Measurements from ENCODE around the gene ENSA. TPM values are rescaled to one million over a fixed set of nuclear protein-coding genes. Genes with fewer than 3 reads are reported as not detected.

The ENSA gene
- total and polyA plus RNA-seq, 2 experiments from 2014 or later = 114 to 200 TPM

DNA sequence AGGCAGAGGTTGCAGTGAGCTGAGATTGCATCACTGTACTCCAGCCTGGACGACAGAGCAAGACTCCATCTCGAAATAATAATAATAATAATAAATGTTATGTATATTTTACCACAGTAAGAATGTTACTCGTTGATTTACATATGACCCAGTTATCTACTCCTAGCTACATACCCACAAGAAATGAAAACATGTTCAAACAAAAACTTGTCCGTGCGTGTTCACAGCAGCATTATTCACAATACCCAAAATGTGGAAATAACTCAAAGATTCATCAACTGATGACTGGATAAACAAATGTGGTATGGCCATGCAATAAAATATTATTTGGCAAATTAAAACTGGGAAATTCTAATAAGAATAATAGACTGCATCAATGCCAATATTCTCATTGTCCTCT lies 31.7 kb upstream of the ENSA start:
- Histone ChIP-seq H3K4me1 (ENCODE audit: insufficient read depth) (peaks cover 3% of the 10 kb centered on the region; the same call in 1 of the 2 replicates), H3K27me3 (ENCODE audit: insufficient read depth) (no peaks in the 10 kb centered on the region), H4K20me1 (replicated peaks; ENCODE audit: insufficient read depth) (no peaks in the 10 kb centered on the region), H3K4me3 (no peak overlapping the region), H3K9me2 (ENCODE audit: insufficient read depth) (no peaks in the 10 kb centered on the region), H3K27ac (ENCODE audit: low read depth) (no peak overlapping the region), H3K36me3 (ENCODE audit: insufficient read depth) (peaks cover 30% of the 10 kb centered on the region), H3F3A (replicated peaks; ENCODE audit: low read depth) (no peaks in the 10 kb centered on the region; the same call in none of the 2 replicates), H3K4me2 (no peak overlapping the region), H2AFZ (no peak overlapping the region), H3K79me2 (replicated peaks; ENCODE audit: insufficient read depth) (no peaks in the 10 kb centered on the region)
- Mint-ChIP-seq H3K27me3 (ENCODE audit: insufficient read depth, low read depth, poor library complexity) (peaks cover 2% of the 10 kb centered on the region), H3K36me3 (ENCODE audit: low read depth) (peaks cover 55% of the 10 kb centered on the region), H3K4me3 (no peak overlapping the region), H3K9me3 (peaks cover 4% of the 10 kb centered on the region; the same call in 1 of the 3 replicates), H3K4me1 (no peaks in the 10 kb centered on the region; the same call in 2 of the 3 replicates), H3K27ac (no peak overlapping the region)
- TF ChIP-seq POLR2AphosphoS5 (IDR thresholded peaks at IDR 0.05; ENCODE audit: low read depth) = no peak
- TF ChIP-seq, protein P1, sequence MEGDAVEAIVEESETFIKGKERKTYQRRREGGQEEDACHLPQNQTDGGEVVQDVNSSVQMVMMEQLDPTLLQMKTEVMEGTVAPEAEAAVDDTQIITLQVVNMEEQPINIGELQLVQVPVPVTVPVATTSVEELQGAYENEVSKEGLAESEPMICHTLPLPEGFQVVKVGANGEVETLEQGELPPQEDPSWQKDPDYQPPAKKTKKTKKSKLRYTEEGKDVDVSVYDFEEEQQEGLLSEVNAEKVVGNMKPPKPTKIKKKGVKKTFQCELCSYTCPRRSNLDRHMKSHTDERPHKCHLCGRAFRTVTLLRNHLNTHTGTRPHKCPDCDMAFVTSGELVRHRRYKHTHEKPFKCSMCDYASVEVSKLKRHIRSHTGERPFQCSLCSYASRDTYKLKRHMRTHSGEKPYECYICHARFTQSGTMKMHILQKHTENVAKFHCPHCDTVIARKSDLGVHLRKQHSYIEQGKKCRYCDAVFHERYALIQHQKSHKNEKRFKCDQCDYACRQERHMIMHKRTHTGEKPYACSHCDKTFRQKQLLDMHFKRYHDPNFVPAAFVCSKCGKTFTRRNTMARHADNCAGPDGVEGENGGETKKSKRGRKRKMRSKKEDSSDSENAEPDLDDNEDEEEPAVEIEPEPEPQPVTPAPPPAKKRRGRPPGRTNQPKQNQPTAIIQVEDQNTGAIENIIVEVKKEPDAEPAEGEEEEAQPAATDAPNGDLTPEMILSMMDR (conservative IDR thresholded peaks at IDR 0.05; ENCODE audit: low read depth in 2 of 2) = no peak
- TF ChIP-seq NANOG (IDR thresholded peaks at IDR 0.05; ENCODE audit: borderline replicate concordance) = no peak
- TF ChIP-seq STAT1 (IDR thresholded peaks at IDR 0.05; ENCODE audit: unreplicated experiment) = no peak
- no peak for ATAC-seq
- no peak for DNase-seq (ENCODE audit: low spot score)

DNA sequence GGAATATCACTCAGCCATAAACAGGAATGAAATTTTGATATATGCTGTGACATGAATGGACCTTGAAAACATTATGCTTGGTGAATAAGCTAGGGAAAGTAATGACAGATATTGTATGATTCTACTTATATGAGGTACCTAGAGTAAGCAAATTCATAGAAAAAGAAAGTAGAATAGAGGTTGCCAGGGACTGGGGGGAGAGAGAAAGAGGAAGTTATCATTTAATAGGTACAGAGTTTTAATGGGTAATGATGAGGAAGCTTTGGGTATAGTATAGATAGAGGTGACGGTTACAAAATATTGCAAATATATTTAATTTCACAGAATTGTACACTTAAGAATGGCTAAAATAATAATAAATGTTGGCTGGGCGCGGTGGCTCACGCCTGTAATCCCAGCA lies 31.2 kb upstream of the ENSA start:
- TF ChIP-seq, protein P2, sequence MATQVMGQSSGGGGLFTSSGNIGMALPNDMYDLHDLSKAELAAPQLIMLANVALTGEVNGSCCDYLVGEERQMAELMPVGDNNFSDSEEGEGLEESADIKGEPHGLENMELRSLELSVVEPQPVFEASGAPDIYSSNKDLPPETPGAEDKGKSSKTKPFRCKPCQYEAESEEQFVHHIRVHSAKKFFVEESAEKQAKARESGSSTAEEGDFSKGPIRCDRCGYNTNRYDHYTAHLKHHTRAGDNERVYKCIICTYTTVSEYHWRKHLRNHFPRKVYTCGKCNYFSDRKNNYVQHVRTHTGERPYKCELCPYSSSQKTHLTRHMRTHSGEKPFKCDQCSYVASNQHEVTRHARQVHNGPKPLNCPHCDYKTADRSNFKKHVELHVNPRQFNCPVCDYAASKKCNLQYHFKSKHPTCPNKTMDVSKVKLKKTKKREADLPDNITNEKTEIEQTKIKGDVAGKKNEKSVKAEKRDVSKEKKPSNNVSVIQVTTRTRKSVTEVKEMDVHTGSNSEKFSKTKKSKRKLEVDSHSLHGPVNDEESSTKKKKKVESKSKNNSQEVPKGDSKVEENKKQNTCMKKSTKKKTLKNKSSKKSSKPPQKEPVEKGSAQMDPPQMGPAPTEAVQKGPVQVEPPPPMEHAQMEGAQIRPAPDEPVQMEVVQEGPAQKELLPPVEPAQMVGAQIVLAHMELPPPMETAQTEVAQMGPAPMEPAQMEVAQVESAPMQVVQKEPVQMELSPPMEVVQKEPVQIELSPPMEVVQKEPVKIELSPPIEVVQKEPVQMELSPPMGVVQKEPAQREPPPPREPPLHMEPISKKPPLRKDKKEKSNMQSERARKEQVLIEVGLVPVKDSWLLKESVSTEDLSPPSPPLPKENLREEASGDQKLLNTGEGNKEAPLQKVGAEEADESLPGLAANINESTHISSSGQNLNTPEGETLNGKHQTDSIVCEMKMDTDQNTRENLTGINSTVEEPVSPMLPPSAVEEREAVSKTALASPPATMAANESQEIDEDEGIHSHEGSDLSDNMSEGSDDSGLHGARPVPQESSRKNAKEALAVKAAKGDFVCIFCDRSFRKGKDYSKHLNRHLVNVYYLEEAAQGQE (IDR thresholded peaks at IDR 0.05; ENCODE audit: unreplicated experiment) = no peak
- TF ChIP-seq EZH2phosphoT487 (IDR thresholded peaks at IDR 0.05; ENCODE audit: unreplicated experiment) (no peak), STAT1 (IDR thresholded peaks at IDR 0.05; ENCODE audit: unreplicated experiment) (no peak), JUNB (IDR thresholded peaks at IDR 0.05; ENCODE audit: unreplicated experiment) (no peak), EZH2 (IDR thresholded peaks at IDR 0.05; ENCODE audit: low read depth, unreplicated experiment) (no peak), ZNF114 (CRISPR knock-in tag; IDR thresholded peaks at IDR 0.05) (no peak), POLR2AphosphoS5 (IDR thresholded peaks at IDR 0.05; ENCODE audit: low read depth) (no peak)
- TF ChIP-seq, protein P3, sequence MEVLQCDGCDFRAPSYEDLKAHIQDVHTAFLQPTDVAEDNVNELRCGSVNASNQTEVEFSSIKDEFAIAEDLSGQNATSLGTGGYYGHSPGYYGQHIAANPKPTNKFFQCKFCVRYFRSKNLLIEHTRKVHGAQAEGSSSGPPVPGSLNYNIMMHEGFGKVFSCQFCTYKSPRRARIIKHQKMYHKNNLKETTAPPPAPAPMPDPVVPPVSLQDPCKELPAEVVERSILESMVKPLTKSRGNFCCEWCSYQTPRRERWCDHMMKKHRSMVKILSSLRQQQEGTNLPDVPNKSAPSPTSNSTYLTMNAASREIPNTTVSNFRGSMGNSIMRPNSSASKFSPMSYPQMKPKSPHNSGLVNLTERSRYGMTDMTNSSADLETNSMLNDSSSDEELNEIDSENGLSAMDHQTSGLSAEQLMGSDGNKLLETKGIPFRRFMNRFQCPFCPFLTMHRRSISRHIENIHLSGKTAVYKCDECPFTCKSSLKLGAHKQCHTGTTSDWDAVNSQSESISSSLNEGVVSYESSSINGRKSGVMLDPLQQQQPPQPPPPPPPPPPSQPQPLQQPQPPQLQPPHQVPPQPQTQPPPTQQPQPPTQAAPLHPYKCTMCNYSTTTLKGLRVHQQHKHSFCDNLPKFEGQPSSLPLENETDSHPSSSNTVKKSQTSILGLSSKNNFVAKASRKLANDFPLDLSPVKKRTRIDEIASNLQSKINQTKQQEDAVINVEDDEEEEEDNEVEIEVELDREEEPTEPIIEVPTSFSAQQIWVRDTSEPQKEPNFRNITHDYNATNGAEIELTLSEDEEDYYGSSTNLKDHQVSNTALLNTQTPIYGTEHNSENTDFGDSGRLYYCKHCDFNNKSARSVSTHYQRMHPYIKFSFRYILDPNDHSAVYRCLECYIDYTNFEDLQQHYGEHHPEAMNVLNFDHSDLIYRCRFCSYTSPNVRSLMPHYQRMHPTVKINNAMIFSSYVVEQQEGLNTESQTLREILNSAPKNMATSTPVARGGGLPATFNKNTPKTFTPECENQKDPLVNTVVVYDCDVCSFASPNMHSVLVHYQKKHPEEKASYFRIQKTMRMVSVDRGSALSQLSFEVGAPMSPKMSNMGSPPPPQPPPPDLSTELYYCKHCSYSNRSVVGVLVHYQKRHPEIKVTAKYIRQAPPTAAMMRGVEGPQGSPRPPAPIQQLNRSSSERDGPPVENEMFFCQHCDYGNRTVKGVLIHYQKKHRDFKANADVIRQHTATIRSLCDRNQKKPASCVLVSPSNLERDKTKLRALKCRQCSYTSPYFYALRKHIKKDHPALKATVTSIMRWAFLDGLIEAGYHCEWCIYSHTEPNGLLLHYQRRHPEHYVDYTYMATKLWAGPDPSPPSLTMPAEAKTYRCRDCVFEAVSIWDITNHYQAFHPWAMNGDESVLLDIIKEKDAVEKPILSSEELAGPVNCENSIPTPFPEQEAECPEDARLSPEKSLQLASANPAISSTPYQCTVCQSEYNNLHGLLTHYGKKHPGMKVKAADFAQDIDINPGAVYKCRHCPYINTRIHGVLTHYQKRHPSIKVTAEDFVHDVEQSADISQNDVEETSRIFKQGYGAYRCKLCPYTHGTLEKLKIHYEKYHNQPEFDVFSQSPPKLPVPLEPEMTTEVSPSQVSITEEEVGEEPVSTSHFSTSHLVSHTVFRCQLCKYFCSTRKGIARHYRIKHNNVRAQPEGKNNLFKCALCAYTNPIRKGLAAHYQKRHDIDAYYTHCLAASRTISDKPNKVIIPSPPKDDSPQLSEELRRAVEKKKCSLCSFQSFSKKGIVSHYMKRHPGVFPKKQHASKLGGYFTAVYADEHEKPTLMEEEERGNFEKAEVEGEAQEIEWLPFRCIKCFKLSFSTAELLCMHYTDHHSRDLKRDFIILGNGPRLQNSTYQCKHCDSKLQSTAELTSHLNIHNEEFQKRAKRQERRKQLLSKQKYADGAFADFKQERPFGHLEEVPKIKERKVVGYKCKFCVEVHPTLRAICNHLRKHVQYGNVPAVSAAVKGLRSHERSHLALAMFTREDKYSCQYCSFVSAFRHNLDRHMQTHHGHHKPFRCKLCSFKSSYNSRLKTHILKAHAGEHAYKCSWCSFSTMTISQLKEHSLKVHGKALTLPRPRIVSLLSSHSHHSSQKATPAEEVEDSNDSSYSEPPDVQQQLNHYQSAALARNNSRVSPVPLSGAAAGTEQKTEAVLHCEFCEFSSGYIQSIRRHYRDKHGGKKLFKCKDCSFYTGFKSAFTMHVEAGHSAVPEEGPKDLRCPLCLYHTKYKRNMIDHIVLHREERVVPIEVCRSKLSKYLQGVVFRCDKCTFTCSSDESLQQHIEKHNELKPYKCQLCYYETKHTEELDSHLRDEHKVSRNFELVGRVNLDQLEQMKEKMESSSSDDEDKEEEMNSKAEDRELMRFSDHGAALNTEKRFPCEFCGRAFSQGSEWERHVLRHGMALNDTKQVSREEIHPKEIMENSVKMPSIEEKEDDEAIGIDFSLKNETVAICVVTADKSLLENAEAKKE (CRISPR knock-in tag; IDR thresholded peaks at IDR 0.05) = no peak
- Mint-ChIP-seq H3K4me3 (no peak overlapping the region), H3K9me3 (peaks cover 4% of the 10 kb centered on the region; the same call in 1 of the 3 replicates), H3K36me3 (ENCODE audit: low read depth) (peaks cover 55% of the 10 kb centered on the region), H3K27me3 (ENCODE audit: insufficient read depth, low read depth, poor library complexity) (peaks cover 2% of the 10 kb centered on the region), H3K4me1 (no peaks in the 10 kb centered on the region; the same call in 2 of the 3 replicates), H3K27ac (no peak overlapping the region)
- Histone ChIP-seq H3K9me2 (ENCODE audit: insufficient read depth) (no peaks in the 10 kb centered on the region), H3K4me1 (ENCODE audit: insufficient read depth) (peaks cover 5% of the 10 kb centered on the region; the same call in 1 of the 2 replicates), H3K27me3 (ENCODE audit: insufficient read depth) (no peaks in the 10 kb centered on the region), H3K4me2 (no peak overlapping the region), H3K79me2 (replicated peaks; ENCODE audit: insufficient read depth) (no peaks in the 10 kb centered on the region), H2AFZ (no peak overlapping the region), H3K36me3 (ENCODE audit: insufficient read depth) (peaks cover 30% of the 10 kb centered on the region), H4K20me1 (replicated peaks; ENCODE audit: insufficient read depth) (no peaks in the 10 kb centered on the region), H3K4me3 (no peak overlapping the region), H3F3A (replicated peaks; ENCODE audit: low read depth) (no peaks in the 10 kb centered on the region; the same call in 1 of the 2 replicates), H3K27ac (ENCODE audit: low read depth) (no peak overlapping the region)
- DNase-seq (ENCODE audit: low spot score) = no peak
- ATAC-seq = no peak
